IPS-18a (cell line): ENCODE measurements around the gene RAPGEF5.

Source experiments
- H3K27ac ChIP-seq: one replicate; pipeline ENCODE4 v1.5.1; 2013; ENCODE audit warnings: low read length
- H3K27me3 ChIP-seq: one replicate; pipeline ENCODE4 v1.6.1; 2013; ENCODE audit warnings: mild to moderate bottlenecking, low read length; ENCODE audit not compliant: control insufficient read depth, insufficient read depth
- H3K36me3 ChIP-seq: one replicate; pipeline ENCODE4 v1.6.1; 2013; ENCODE audit warnings: low read depth, low read length; ENCODE audit not compliant: control insufficient read depth
- H3K4me1 ChIP-seq: one replicate; pipeline ENCODE4 v1.6.1; 2013; ENCODE audit warnings: low read depth, low read length; ENCODE audit not compliant: control insufficient read depth
- H3K4me3 ChIP-seq: one replicate; pipeline ENCODE4 v1.5.1; 2013; ENCODE audit warnings: low read length
- H3K9ac ChIP-seq: one replicate; pipeline ENCODE4 v1.6.1; 2013; ENCODE audit warnings: mild to moderate bottlenecking, low read length, moderate library complexity
- H3K9me3 ChIP-seq: one replicate; pipeline ENCODE4 v1.6.1; 2013; ENCODE audit warnings: low read depth, low read length; ENCODE audit not compliant: control insufficient read depth

RAPGEF5 gene

GRCh38 chr7:22296916-22297315 lies 60.0 kb downstream of the RAPGEF5 start:
- Histone ChIP-seq H3K9ac (no peak overlapping the region), H3K9me3 (no peaks in the 10 kb centered on the region), H3K36me3 (no peaks in the 10 kb centered on the region), H3K4me1 (no peaks in the 10 kb centered on the region), H3K27ac (no peak overlapping the region), H3K4me3 (no peak overlapping the region), H3K27me3 (no peaks in the 10 kb centered on the region)

DNA sequence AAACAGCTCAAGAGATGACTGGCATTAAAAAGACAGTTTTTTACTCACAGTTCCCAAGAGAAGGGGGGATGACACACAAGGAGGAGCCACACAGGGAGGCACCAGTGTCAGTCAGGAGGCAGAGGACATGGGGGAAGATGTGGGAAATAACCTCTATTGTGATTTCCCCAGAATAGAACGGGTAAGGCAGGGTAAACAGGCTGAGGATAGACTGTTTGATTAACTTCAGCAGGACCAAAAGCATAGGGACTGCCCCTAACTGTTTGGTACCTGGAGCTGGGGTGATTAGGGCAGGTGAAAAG lies 60.7 kb downstream of the RAPGEF5 start:
- no peaks in the 10 kb centered on the region for H3K9me3 ChIP-seq
- no peaks in the 10 kb centered on the region for H3K4me1 ChIP-seq
- no peaks in the 10 kb centered on the region for H3K36me3 ChIP-seq
- H3K9ac ChIP-seq = no peak overlapping the region
- H3K27ac ChIP-seq = no peak overlapping the region
- H3K27me3 ChIP-seq = no peaks in the 10 kb centered on the region
- no peak overlapping the region for H3K4me3 ChIP-seq

DNA sequence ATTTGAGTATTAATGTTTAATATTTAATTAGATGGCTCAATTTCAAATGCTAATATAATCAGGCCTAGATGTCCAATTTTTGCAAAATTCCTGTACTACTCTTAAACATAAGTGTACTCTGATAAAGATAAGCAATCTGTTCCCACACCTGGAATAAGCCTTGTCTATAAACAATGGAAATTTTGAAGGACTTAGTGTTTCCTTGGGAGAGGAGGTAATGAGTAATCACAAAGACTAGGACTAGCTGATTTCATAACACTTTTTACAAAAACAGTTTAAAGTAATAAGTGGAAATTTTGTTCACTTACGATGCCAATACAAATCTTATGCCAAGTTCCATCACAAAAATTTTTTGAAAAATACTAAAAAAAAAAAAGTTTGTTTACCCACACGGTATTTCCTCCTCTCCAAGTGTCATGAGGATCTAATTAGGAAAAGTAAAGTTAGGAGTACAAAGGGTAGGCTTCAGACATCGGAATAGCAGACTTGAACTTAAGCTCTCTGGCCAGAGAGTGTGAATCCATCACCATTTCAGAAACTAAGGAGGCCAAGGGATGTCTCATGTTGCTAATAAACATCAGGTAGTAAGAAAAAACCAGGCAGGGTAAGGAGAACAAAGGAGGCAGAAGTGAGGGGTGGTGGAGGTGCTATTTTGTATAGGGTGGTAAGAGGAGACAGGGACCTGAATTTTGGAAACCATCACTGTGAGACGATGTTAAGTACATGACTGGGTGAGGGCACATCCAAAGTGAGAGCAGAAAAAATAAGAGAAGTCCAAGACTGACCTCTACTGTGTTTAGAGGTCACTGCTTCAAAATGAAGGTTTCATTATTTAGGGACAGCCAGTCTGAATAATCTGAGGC lies 61.3 kb downstream of the RAPGEF5 start:
- no peaks in the 10 kb centered on the region for H3K9me3 ChIP-seq
- H3K36me3 ChIP-seq = no peaks in the 10 kb centered on the region
- no peak overlapping the region for H3K27ac ChIP-seq

DNA sequence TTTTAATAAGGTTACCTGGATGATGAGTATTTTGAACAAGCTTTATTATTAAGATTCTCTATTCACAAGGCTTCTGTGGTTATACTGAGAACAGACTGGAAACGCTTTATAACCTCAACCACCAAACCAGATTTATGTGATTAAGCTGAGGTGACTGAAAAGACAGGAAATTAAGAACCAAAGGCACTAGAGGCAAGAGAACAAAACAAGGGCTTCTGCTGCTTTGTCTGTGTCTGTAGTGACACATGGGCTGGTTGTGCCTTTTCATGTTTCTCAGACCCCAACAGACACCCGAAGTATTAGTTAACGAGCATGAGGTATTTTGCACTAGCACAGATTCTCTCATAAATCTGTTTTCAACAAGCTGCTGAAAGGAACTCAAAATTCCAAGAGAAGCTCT lies 64.4 kb downstream of the RAPGEF5 start:
- H3K4me1 ChIP-seq = no peaks in the 10 kb centered on the region
- H3K9me3 ChIP-seq = no peaks in the 10 kb centered on the region
- H3K27ac ChIP-seq = no peak overlapping the region
- no peak overlapping the region for H3K9ac ChIP-seq
- no peak overlapping the region for H3K4me3 ChIP-seq
- no peaks in the 10 kb centered on the region for H3K27me3 ChIP-seq
- no peaks in the 10 kb centered on the region for H3K36me3 ChIP-seq

More for the DNA sequence above, 61.3 kb downstream of the RAPGEF5 start:
- Histone ChIP-seq H3K4me3 (no peak overlapping the region), H3K27me3 (no peaks in the 10 kb centered on the region), H3K9ac (no peak overlapping the region), H3K4me1 (no peaks in the 10 kb centered on the region)

DNA sequence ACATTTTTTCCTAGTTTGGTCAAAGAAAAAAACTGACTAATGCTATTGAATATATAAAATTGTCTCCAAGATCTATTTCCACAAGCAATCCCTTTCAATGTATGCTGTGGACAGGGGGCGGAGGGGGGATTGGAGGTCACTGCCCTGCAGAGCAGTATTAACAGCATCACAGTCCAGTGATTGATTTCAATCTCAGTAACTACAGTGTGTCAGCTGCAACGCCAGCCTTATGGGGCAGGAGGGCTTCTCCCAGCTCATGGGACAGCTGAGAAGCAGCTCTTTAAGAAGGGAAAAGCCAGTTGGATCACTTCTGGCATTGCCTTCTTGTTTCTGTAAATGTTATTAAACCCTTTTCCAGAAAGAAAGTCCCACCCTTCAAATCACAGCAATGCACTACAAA lies 65.0 kb downstream of the RAPGEF5 start:
- H3K27ac ChIP-seq = no peak overlapping the region
- no peaks in the 10 kb centered on the region for H3K9me3 ChIP-seq
- H3K36me3 ChIP-seq = no peaks in the 10 kb centered on the region
- H3K27me3 ChIP-seq = no peaks in the 10 kb centered on the region
- no peak overlapping the region for H3K9ac ChIP-seq
- H3K4me1 ChIP-seq = no peaks in the 10 kb centered on the region
- H3K4me3 ChIP-seq = no peak overlapping the region

DNA sequence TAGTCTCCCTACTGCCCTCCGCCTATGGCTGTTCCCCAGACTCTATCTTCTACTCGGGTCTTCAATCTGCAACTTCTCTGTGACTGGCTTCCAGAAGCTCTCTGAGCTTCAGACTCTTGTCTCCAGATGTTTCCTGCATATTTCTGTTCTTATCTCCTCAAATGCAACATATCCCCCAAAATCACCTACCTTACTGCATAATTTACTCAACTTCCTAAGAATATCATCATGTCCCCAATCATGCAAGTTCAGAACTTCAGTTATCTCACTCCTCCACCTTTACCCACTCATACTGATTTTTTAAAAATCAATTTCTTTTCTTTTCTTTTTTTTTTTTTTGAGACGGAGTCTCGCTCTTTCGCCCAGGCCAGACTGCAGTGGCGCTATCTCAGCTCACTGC lies 68.8 kb downstream of the RAPGEF5 start:
- H3K9ac ChIP-seq = no peak overlapping the region

DNA sequence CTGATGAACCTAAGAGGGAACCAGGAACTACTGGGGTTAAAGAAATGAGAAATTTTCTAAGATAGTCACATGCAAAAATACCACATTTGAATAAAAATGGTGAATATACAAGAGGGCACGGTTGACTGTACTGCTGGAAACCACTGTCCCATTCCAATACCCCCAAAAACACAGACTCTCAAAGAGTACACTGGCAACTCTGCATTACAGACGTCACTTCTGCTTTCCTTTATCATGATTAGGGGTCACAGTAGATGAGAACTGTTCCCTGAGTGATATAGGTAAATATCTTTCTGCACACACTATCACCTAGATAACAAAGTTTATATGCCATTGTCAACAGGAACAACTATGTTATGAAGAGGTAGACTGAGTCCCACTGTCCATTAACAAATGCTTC lies 69.5 kb downstream of the RAPGEF5 start:
- Histone ChIP-seq H3K27ac (no peak overlapping the region), H3K4me1 (no peaks in the 10 kb centered on the region), H3K9ac (no peak overlapping the region)

More for the DNA sequence above, 68.8 kb downstream of the RAPGEF5 start:
- Histone ChIP-seq H3K27ac (no peak overlapping the region), H3K4me3 (no peak overlapping the region), H3K4me1 (no peaks in the 10 kb centered on the region), H3K36me3 (no peaks in the 10 kb centered on the region), H3K9me3 (no peaks in the 10 kb centered on the region), H3K27me3 (no peaks in the 10 kb centered on the region)

GRCh38 chr7:22286436-22286835 lies 70.5 kb downstream of the RAPGEF5 start:
- H3K27me3 ChIP-seq = no peaks in the 10 kb centered on the region
- H3K9me3 ChIP-seq = no peaks in the 10 kb centered on the region
- H3K9ac ChIP-seq = no peak overlapping the region
- no peaks in the 10 kb centered on the region for H3K4me1 ChIP-seq
- no peak overlapping the region for H3K27ac ChIP-seq
- H3K36me3 ChIP-seq = no peaks in the 10 kb centered on the region
- no peak overlapping the region for H3K4me3 ChIP-seq

More for the DNA sequence above, 69.5 kb downstream of the RAPGEF5 start:
- no peaks in the 10 kb centered on the region for H3K27me3 ChIP-seq
- no peaks in the 10 kb centered on the region for H3K9me3 ChIP-seq
- H3K36me3 ChIP-seq = no peaks in the 10 kb centered on the region
- no peak overlapping the region for H3K4me3 ChIP-seq

DNA sequence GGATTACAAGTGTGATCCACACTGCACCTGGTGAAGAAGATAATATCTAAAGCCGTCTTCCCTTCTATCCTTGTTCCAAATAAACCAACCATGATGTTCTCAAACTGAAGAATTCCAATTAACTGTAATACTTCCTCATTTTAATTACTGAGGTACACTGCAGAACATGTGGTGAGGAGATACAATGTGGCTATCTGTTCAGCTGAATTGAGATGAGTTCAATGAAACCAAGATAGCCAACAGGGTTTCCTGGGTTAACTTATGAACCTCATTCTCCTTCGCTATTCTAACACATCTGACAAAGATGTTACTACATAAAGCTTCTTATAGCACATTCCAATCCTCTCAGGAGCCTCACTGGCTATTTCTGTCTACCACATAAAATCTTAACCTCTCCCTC lies 75.5 kb downstream of the RAPGEF5 start:
- no peak overlapping the region for H3K27ac ChIP-seq
- no peaks in the 10 kb centered on the region for H3K4me1 ChIP-seq
- H3K9ac ChIP-seq = no peak overlapping the region
- no peaks in the 10 kb centered on the region for H3K9me3 ChIP-seq
- H3K27me3 ChIP-seq = no peaks in the 10 kb centered on the region
- no peak overlapping the region for H3K4me3 ChIP-seq
- no peaks in the 10 kb centered on the region for H3K36me3 ChIP-seq

DNA sequence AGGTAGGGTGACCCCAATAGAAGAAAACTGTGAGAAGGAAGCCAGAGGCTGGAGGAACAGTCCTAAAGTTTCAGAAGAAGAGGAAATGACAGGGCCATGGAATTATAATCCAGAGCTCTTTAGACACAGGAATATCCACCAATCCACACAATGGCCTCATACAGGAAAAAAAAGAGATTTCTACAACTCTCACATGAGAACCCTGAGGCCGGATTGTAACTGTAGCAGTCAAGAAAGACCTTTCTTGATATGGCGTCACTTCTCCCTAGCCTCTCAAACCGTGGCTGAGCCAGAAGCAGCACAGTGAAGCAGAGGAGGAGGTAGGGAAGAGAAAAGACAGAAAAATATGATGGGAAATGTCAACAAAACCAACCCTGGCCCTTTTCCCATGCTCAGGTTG lies 76.9 kb downstream of the RAPGEF5 start:
- Histone ChIP-seq H3K27ac (no peak overlapping the region), H3K27me3 (no peaks in the 10 kb centered on the region), H3K9me3 (no peaks in the 10 kb centered on the region), H3K4me1 (no peaks in the 10 kb centered on the region), H3K36me3 (no peaks in the 10 kb centered on the region), H3K4me3 (no peak overlapping the region), H3K9ac (no peak overlapping the region)

- H3K4me3 ChIP-seq = no peak overlapping the region
- H3K36me3 ChIP-seq = no peaks in the 10 kb centered on the region
- no peaks in the 10 kb centered on the region for H3K9me3 ChIP-seq
- no peaks in the 10 kb centered on the region for H3K27me3 ChIP-seq
- no peak overlapping the region for H3K27ac ChIP-seq
- no peaks in the 10 kb centered on the region for H3K4me1 ChIP-seq
- H3K9ac ChIP-seq = no peak overlapping the region
Measured at GRCh38 chr7:22278660-22279059, 78.3 kb downstream of the RAPGEF5 start.

DNA sequence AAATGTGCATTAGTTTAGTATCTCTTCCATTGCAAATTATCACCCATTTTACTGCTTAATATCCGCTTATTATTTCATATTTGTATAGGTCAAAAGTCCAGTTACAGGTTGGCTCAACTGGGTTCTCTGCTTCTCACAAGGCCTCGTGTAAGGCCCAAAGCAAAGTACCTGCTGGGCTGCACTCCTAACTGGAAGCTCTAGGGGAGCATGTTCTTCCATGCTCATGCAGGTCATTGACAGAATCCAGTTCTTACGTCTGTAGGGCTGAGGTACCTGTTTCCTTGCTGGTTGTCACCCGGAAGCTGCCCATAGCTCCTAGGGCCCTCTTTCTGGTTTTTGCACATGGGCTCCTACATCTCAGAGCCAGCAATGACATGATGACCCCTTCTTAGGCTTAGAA lies 79.6 kb downstream of the RAPGEF5 start:
- H3K4me1 ChIP-seq = no peaks in the 10 kb centered on the region
- no peak overlapping the region for H3K9ac ChIP-seq
- no peaks in the 10 kb centered on the region for H3K9me3 ChIP-seq
- no peaks in the 10 kb centered on the region for H3K36me3 ChIP-seq
- H3K4me3 ChIP-seq = no peak overlapping the region
- H3K27ac ChIP-seq = no peak overlapping the region
- H3K27me3 ChIP-seq = no peaks in the 10 kb centered on the region
